ENCODE results near the gene KCNIP4.

- TF ChIP-seq CTCF (IDR thresholded peaks at IDR 0.05) (no peak), EZH2 (IDR thresholded peaks at IDR 0.05) (no peak), EZH2phosphoT487 (IDR thresholded peaks at IDR 0.05) (no peak)
These were observed 620.4 kb downstream of the KCNIP4 start for GRCh38 chr4:21327976-21328700.
